GM21717 (cell line): Measurements from ENCODE around the gene TTC28.

Experiments
- ATAC-seq: cut with Tn5 transposase; IDR thresholded peaks from one replicate; pipeline ENCODE4 v1.9.1; 2021; ENCODE audit warnings: mild to moderate bottlenecking, moderate library complexity; ENCODE audit not compliant: unreplicated experiment

Gene TTC28

DNA sequence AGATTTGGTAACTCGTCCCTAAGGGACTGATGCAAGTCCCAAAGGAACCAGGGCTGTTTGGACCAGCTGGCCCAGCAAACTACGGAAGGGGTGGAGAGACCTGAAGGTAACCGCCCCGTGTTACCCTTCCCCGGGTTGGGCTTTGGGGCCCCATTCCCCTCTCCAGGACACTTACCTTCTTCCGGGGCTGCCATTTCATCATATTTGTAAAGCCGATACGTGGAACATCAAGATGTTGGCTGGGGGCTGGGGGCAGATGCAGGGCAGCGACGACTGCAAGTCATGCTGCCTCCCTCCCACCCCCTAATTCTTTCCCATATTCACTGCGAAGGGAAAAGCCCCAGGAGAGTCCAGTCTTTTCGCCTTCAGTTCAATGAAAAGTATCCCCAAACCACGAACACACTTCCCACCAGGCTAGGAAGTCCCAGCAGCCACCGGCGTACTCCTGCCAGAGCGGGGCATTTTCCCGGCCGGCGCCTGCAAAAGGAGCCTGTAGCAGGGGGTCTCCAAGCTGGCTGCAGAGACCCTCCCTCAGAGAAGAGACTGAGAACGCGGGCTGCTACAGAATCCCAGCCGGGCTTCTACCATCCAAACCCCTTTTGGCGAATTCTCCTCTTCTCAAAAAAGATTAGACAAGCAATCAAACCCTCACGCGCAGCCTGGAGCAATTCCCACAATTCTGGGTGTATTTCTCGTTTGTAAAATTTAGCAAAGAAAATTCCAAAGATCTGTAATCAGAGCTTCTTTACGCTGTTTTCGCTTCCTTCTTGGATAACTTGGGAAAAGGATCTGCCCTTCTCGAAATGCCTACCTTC lies 236.7 kb downstream of the TTC28 start:
- ATAC-seq, result no peak

DNA sequence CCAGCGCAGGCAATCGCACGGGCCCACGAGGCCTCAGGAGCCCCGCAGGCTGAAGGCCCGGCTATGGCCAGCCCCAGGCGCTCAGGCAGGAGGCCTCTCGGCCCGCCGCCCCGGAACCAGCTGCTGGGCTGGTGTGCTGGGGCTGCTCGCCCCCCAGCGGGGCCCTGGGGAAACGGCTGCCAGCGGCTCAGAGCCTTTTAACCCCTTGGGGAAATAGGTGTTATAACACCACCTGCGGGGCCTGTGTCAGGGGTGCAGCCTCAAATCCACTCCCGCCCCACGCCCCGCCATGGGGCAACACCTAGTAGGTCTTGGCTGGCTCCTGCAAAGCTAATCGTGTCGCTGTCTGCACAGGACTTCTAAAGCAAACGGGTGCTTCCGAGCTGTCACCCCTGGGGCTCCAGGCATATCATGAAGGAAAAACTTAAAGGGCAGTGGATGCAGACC lies 237.4 kb downstream of the TTC28 start:
- no peak for ATAC-seq

- ATAC-seq, result no peak
These were observed 237.8 kb downstream of the TTC28 start for GRCh38 chr22:28441720-28442263.

DNA sequence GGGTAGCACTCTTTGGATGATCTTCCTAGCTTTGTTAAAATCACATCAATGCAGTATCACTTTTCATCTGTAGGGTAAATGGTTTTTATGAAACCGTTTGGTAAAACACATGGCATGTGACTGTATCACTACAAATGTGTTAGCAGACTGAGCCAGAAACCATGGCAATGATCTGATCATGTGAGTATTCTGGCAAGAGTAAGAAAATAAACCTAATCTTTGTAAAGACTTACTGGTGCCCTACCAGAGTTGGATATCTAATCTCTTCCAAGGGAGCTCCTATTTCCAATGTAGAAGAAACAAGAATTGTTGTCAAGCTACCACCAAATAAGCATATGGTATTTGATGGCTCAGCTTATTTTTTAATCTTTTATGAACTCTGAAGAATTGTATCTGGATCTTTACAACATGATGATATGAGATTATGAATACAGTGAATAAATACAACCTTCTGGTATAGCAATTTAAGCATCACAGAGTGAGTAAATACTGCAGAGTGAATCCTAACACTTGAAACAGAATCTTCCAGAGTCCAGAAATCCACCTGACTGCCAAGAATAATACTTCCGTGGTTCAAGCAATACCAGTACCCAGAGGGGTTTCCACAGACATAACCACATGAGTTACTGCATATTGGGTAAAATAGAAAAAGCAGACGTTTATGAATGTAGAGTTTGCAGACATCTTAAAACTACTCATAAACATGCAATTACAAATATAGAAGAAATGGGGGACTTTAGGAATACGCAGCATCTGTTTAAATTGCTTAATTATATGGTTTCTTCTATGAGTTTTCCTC lies 238.8 kb downstream of the TTC28 start:
- no peak for ATAC-seq

- no peak for ATAC-seq
These were observed 241.4 kb downstream of the TTC28 start for GRCh38 chr22:28438183-28438768.

DNA sequence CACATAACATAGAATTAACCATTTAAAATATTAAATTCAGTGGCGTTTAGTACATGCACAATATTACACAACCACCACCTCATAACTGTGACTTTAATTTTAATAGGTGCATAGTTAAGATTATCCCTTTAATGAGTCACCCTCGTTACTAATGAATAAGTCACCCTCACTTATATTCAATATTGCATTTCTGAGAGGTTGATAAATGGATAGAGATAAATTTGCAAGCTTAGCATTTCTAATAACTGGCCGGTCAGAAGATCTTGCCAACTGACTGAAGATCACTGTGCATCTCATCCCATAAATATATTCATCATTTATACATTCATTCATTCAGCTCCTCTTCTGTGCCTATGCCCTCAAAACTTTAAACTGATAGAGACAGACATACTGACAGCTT lies 243.7 kb downstream of the TTC28 start:
- ATAC-seq, result no peak

DNA sequence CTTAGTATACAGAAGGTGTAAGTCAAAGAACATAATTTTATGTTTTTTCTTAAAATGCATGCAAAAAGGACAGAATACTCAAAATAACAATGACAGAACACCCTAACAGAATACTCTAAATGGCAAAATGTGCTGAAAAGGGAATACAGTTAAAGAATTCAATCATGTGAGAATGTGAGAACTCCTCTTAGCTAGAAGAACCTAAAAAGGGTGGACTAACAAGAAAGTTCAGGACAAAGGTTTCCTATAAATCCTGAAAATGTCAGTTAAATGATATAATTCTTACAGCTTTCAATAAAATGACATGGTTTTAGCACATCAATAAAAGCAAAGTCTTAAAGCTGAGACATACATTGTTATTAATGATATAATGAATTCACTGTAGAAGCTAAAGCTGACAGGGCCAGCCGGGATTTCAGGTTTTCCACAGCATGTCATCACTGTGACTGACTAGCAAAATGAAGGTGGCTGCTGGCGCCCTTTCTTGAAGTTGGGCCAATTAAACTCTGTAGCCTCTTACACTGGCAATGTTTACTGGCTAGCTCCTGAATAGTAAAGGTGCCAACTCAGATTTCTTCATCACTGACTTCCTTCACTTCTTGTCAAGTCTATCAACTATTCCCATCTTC lies 244.4 kb downstream of the TTC28 start:
- no peak for ATAC-seq

- no peak for ATAC-seq
These were observed 249.1 kb downstream of the TTC28 start for GRCh38 chr22:28430466-28431025.

GRCh38 chr22:28429711-28430110 lies 249.9 kb downstream of the TTC28 start:
- ATAC-seq, result no peak

GRCh38 chr22:28428271-28428670 lies 251.4 kb downstream of the TTC28 start:
- no peak for ATAC-seq

DNA sequence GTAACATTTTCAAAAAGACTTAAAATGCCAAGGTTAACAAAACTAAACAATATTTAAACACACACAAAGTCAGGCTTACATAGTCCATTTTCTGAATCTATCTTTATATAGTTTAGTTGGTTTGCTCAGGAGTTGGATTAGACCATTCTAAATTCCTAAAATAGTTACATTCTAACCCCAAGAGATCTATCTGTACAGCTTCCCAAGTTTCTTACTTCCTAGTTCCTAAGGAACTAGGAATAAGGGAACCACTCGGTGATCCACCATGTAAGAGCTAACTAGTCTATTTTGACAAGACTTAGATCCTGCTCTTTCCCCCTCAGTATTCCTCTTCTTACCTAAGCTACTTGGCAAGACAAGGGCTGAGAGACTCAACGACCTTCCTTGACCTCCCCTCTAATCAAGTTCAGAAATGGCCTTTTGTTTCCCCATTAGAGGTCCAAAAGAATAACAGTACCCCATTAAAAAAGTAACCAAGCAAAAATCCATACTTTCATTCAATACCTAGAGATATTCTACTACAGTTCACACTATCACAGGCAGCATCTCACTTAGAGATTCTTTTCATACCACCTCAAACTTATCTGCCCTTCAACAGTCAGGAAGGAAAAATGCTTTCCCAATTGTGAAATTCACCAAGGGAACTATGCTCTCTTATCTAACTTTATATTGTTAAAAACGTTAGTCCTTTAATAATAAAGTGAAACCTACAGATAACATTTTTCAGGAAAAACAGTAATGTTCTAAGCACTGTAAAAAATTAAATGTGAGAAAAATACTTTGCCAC lies 253.1 kb downstream of the TTC28 start:
- no peak for ATAC-seq

- ATAC-seq, result no peak
These were observed 254.4 kb downstream of the TTC28 start for GRCh38 chr22:28425211-28425610.

GRCh38 chr22:28424427-28425080 lies 255.1 kb downstream of the TTC28 start:
- no peak for ATAC-seq

DNA sequence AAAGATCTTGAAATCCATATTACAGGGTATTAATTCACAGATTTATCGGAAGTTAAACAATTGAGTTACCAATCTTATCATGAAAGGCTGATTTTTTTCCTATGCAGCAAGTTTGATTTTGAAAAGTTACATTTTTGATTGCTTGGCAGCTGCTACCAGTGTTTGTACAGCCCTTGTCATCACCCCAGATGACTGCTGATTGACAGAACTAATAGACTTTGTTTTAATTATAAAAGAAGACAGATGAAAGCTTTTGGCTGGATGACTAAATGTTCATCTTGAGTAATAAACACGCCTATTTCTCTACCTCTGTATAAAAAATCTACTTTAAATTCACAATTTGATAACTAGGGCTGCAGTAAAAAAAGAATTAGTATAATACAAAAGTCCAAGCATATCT lies 259.7 kb downstream of the TTC28 start:
- ATAC-seq, result no peak

- no peak for ATAC-seq
These were observed 261.6 kb downstream of the TTC28 start for GRCh38 chr22:28418008-28418407.

GRCh38 chr22:28417431-28417830 lies 262.2 kb downstream of the TTC28 start:
- ATAC-seq, result no peak

- no peak for ATAC-seq
These were observed 264.7 kb downstream of the TTC28 start for GRCh38 chr22:28414913-28415312.

DNA sequence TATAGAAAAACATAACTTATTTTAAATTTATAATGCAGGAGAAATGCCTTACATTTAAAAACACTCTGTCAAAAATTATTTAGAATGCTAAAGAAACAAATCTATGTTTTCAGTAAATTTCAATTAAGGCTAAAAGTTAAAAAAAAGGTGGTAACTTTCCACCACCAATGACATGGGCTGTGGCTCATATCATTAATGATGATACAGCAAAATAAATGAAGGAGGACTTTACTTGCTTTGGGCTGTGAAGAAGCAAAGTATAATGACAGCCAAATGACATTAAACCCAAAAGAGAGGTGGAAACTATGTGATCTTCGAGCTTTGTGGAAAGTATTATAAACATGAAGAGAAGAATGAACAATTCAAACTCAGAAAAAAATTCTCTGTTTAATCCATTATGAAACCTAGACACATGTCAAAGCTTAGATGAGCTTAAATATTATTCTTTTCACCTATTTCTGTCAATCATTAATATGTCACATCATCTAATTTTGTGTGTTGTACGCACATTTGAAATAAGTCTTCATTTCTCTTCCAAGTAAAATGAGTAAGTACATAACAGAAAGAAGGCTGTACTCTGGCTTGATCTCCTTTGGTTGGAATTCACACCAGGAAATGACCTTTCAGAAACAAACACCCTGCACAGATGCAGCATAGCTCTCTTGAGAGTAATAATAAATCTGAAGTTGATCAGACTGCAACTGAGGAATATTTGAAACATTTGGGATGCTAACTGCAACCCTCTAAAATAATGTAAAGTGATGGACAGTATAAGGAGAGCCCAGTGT lies 265.8 kb downstream of the TTC28 start:
- no peak for ATAC-seq

- no peak for ATAC-seq
These were observed 267.5 kb downstream of the TTC28 start for GRCh38 chr22:28412109-28412508.
